GM10248 (cell line): ENCODE results near the gene LTK.
A peak's percentile ranks its signal among the peaks of the same experiment; 100 is the strongest.

ENCODE experiments used
- CTCF ChIA-PET: fragments of 300-600 bp; sonication (Branson Sonifier 250); formaldehyde crosslinking; extraction: SDS; loops from one replicate; lab custom pipeline; 2021; ENCODE audit warnings: antibody characterized with exemption; lab: Yijun Ruan, JAX
- POLR2A ChIA-PET: fragments of 350-650 bp; sonication (Branson Sonifier 250); formaldehyde crosslinking; extraction: SDS; loops from one replicate; lab custom pipeline; 2020; ENCODE audit warnings: antibody characterized with exemption; lab: Yijun Ruan, JAX
- DNase-seq: peaks from one replicate; pipeline ENCODE4 v3.0.0; 2012; ENCODE audit errors: extremely low spot score
- TF ChIP-seq, protein P1 (sequence below): IDR thresholded peaks from 2 replicates; pipeline ENCODE4 v1.5.1; 2012; ENCODE audit warnings: mild to moderate bottlenecking, low read depth; ENCODE audit errors: extremely low read depth, missing control alignments, control extremely low read depth

Gene LTK

DNA sequence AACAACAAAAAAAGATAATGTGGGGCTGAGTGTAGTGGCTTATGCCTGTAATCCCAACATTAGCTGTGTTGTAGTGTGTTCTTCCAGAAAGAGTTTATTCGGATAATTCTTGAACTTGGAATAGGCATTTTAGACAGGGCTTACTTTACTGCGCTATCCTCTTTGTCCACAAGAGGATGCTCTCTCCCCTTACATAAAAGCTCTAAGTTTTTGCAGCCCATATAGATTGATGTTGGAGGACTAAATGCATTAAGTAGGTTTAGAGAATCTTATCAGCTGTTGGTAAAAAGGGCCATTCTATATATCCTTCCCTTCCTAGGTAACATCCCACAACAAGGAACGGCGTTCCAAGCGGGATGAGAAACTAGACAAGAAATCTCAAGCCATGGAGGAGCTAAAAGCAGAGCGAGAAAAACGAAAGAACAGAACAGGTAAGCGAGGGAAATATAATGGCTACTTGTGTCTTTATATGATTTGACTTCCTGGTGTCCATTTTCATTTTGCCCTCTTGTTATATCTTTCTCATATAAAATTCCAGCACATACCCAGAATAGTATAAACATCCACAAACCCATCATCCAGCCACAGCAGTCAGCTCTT, 47.7 kb downstream of the LTK start:
- ChIA-PET CTCF (interaction anchor here (0.6 to 4.4 kb wide), 48 partner anchors 9 to 463 kb away, joined by 3 to 41 read pairs (median 4); partner anchors contain the start of genes ITPKA, LTK, MAPKBP1 and MGA), POLR2A (interaction anchor here (0.6 kb wide), 1 partner anchor 30 kb away, joined by 6 read pairs; no protein-coding TSS in a partner anchor)
- DNase-seq: peak; percentile 52
- TF ChIP-seq, protein P1, sequence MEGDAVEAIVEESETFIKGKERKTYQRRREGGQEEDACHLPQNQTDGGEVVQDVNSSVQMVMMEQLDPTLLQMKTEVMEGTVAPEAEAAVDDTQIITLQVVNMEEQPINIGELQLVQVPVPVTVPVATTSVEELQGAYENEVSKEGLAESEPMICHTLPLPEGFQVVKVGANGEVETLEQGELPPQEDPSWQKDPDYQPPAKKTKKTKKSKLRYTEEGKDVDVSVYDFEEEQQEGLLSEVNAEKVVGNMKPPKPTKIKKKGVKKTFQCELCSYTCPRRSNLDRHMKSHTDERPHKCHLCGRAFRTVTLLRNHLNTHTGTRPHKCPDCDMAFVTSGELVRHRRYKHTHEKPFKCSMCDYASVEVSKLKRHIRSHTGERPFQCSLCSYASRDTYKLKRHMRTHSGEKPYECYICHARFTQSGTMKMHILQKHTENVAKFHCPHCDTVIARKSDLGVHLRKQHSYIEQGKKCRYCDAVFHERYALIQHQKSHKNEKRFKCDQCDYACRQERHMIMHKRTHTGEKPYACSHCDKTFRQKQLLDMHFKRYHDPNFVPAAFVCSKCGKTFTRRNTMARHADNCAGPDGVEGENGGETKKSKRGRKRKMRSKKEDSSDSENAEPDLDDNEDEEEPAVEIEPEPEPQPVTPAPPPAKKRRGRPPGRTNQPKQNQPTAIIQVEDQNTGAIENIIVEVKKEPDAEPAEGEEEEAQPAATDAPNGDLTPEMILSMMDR: peak; percentile 82

DNA sequence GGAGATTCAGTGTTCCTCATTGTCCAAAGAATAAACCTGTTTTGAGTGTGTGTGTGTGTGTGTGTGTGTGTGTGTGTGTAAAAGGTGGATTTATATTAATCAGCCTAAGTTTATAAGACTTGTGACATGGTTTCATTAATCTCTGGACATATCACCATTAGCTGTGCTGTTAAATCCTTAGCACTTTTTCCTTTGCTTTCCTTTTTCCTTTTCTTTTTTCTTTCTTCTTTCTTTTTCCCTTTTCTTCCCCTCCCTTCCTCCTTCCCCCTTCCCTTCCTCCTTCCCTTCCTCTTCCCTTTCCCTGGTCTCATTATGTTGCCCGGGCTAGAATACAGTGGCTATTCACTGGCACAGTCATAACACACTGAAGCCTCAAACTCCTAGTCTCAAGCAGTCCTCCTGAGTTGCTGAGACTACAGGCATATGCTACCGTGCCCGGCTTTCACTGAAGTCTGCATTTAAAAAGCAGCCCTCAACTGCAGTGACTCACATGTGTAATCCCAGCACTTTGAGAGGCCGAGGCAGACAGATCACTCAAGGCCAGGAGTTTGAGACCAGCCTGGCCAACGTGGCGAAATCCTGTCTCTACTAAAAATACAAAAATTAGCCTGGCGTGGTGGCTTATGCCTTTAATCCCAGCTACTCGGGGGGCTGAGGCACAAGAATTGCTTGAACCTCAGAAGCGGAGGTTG, 48.6 kb downstream of the LTK start:
- POLR2A ChIA-PET: interaction anchor here (0.6 kb wide), 2 partner anchors 21 to 78 kb away, joined by 3 read pairs; no protein-coding TSS in a partner anchor
- DNase-seq: no peak
- CTCF ChIA-PET: interaction anchor here (1.0 to 4.4 kb wide), 35 partner anchors 8 to 462 kb away, joined by 3 to 41 read pairs (median 5); partner anchors contain the start of genes ITPKA, LTK, MAPKBP1 and RPAP1
- TF ChIP-seq, protein P1: no peak

DNA sequence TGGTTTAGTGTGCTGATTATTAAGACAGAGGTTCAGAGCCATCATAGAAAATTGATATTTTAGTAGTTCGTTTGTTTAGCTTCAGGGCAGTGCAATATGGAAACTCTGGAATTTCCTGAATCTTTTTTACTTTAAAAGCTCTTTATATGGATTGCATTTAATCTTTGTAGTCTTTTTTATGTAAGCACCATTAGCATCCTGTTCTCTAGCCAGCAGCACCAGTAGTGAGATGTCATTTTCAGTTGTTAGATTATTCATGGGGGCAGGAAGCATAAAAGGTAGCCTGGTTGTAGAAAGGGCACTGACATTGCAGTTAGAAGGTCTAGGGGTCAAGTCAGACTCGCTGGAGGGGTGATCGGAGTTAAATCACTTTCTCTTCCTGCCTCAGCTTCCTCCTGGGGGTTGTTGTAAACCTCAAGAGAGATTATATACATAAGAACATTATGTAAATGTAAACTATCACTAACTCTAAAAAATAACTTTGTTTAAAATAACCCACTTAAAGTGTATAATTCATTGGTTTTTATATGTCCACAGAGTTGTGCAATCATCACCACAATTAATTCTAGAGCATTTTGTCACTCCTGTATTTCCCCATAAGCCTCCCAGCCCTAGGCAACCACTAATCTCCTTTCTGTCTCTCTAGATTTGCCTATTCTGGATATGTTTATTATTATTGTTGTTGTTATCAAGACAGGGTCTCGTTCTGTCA, 51.4 kb downstream of the LTK start:
- TF ChIP-seq, protein P1: no peak
- CTCF ChIA-PET: interaction anchor here (1.3 to 1.4 kb wide), 2 partner anchors 9 to 350 kb away, joined by 3 to 4 read pairs; no protein-coding TSS in a partner anchor
- no peak for DNase-seq
- POLR2A ChIA-PET: no interaction called here
